ENCODE data around the gene NTPCR.
"Not testable (repeated sequence)": the region's sequence is repeated elsewhere in the genome, so short reads cannot be mapped to it uniquely, and the experiment has no call there.

NTPCR gene, protein sequence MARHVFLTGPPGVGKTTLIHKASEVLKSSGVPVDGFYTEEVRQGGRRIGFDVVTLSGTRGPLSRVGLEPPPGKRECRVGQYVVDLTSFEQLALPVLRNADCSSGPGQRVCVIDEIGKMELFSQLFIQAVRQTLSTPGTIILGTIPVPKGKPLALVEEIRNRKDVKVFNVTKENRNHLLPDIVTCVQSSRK

DNA sequence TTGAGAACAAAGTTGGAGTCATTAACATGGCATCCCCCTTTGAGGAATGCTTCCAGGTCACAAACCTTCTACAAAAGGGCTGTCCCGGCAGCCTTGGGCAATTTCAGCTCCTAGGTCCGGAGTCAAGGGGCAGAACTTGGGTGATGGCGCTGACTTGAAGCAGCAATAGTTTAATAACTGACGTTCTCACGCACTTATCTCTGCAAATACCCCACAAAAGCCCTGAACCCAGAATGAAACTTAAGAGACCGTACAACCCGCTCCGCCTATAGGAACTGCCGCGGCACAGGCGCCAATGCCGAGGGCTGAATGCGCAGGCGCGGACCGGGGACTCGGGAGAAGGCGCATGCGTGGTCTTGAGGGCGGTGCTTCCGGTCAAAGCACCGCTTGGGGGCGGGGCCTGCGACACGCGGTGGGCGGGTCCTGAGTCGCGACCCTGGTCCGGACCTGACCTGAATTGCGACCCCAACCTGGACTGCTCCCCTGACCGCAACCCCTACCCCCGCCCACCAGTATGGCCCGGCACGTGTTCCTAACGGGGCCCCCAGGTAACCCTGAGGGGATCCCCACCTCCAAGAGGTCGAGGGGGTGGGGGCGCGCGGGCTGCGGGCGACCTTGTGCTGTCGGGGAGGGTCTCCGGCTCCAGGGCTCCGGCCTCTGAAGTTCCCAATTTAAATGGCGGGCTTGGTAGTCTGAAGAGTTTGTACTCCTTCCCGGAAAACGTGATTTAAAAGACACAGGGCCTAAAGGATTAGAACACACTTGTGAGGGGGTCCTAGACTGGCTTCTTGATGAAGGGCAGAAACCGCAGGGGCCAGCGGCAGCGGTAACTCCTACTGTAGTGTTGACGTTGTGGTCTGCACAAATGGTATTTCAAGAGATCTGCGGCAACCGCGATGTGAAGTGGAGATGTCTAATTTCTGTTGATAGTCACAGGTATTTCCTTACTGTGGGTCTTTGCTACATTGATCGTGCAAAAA lies at the start of gene NTPCR:
TSS of gene NTPCR (plus strand) at position 415 of the 980 bp plus-strand sequence. CDS start at position 515, 100 bp downstream.
- DNase-seq (ENCODE audit: low read depth) = peak; percentile 94

GRCh38 chr1:232900818-232901217 lies 49.6 kb upstream of the NTPCR start:
- DNase-seq (ENCODE audit: low read depth) = no peak

DNA sequence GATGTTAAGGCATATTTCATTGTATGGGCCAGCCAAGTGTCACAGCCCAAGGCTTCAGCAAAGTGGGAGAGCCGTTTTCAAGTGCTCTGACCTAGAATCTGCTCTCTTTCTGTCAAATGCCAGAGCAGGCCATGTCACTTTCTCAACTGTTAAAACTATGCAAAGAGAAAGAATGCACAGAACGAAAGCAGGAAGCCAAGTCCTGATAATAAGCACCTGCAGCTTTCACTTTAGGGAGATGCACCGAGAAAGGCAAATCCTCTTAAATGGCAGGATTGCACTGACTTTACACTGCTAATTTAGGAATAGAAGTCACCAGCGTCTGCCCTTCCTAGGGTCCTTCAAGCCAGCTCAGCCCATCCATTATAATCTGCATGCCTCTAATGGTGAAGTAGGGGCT lies 49.2 kb upstream of the NTPCR start:
- no peak for DNase-seq (ENCODE audit: low read depth)

GRCh38 chr1:232902774-232903350 lies 47.5 kb upstream of the NTPCR start:
- DNase-seq (ENCODE audit: low read depth) = no peak

- DNase-seq (ENCODE audit: low read depth) = no peak
These were observed 46.3 kb upstream of the NTPCR start for GRCh38 chr1:232904131-232904530.

- DNase-seq (ENCODE audit: low read depth) = no peak
These were observed 45.8 kb upstream of the NTPCR start for GRCh38 chr1:232904566-232904965.

DNA sequence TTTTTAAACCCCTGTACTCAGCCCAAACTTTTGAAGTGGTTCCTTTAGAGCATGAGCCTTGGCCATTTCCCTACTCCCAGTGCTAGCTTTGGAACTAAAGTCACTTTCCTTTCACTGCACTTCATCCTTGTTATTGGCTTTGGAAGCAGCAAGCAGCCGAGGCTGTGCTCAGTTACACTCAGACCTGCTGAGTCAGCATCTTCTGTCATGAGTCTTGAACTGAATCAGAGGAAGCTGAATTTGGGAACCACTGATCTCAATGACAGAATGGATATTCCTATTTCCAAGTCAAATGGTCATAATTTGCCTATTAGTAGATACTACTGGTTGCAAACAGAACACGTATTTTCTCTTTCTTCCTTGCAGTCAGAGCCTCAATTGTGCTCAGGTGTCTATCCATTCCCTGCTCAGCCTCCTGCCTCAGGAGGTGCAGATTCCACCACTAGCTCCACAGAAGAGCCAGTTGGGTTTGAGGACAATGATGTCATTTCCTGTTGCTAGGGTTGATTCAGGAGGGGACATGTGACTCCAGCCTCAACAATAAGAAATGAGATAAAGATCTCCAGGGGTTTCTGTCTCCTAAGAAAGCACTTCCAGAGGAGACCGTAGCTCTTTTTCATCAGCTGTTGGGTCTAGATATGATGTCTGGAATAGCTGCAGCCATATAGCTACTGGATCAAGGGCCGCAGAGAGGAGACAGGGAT lies 44.9 kb upstream of the NTPCR start:
- DNase-seq (ENCODE audit: low read depth) = no peak

DNA sequence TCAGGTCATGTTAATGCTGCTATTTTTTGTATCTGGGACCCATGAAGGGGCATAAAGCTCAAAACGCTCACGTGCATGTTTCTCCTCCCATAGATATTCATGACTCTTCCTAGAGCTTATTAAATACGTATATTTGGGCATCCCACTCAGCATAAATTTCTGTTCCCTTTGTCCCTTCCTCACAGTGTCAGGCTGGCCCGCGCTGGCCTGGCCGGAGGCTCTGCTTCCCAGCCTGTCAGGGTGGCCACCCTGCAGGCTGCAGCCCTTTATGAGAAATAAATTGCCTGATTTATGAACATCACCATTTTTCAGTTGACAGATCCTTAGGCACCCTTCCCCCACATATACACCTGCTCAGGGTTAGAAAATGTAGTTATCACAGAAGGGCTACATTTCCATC lies 44.0 kb upstream of the NTPCR start:
- DNase-seq (ENCODE audit: low read depth) = no peak

GRCh38 chr1:232908831-232909230 lies 41.6 kb upstream of the NTPCR start:
- DNase-seq (ENCODE audit: low read depth) = no peak

DNA sequence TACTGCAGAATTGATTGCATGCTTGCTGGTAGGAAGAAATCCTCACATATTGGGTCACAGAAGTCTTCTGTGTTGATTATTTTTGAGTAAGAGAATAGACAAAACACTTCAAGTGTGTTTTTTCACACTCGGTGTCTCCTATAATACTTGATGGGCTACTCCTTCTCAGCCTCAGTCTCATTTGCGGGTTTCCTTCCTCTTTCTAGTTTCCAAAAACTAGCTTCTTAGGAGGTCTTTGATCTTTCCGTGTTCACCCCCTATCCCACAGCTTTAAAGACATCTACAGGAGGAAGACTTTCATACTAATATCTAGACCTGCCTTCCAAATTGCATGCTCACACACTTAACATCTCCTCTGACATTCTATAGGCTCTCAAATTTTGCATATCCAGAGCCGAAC lies 40.7 kb upstream of the NTPCR start:
- no peak for DNase-seq (ENCODE audit: low read depth)

GRCh38 chr1:232911027-232911599 lies 39.3 kb upstream of the NTPCR start:
- DNase-seq (ENCODE audit: low read depth) = no peak

GRCh38 chr1:232912845-232913580 lies 37.4 kb upstream of the NTPCR start:
- no peak for DNase-seq (ENCODE audit: low read depth)

DNA sequence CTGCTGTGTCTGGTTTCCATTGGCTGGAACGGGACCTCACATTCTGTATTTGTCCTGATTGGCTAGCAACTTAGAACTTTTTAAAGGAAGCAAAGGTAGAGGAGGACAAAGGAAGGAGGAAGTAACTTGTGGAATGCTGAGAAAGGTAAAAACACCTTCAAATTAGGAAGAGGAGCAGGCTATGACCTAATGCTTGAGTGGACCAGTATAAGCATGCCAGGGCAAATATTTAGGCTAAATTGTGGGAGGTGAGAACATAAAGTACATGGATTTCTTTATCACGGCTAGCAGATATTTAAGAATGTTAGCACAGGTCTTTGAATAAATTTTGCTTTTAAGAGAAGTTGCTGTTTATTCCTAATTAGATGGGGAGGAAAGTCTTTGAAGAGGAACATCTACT lies 36.1 kb upstream of the NTPCR start:
- not testable (repeated sequence) for DNase-seq (ENCODE audit: low read depth)

GRCh38 chr1:232915212-232915611 lies 35.2 kb upstream of the NTPCR start:
- no peak for DNase-seq (ENCODE audit: low read depth)

DNA sequence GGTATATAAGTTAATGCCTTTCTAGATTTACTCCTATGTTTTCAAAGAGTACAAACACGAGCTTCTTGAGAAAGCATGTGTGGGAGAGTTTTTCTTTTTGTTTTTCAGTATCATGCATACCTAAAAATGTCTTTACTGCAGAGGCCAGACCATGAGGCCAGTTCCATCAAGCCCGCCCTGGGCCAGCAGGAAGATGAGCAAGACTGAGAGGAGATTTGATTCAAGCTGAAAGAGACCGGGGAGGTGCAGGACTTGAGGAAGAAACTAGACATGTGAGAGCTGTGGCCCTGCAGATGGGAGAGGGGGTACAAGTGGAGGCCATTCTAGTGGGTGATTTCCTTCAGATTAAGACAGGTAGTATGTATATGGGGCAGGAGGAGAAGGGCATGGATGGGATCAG lies 33.4 kb upstream of the NTPCR start:
- no peak for DNase-seq (ENCODE audit: low read depth)

GRCh38 chr1:232921381-232921780 lies 29.0 kb upstream of the NTPCR start:
- DNase-seq (ENCODE audit: low read depth) = no peak

- DNase-seq (ENCODE audit: low read depth) = no peak
These were observed 27.9 kb upstream of the NTPCR start for GRCh38 chr1:232922485-232922884.

GRCh38 chr1:232923739-232924386 lies 26.5 kb upstream of the NTPCR start:
- DNase-seq (ENCODE audit: low read depth) = no peak

GRCh38 chr1:232924874-232925273 lies 25.5 kb upstream of the NTPCR start:
- DNase-seq (ENCODE audit: low read depth) = no peak

- no peak for DNase-seq (ENCODE audit: low read depth)
These were observed 24.8 kb upstream of the NTPCR start for GRCh38 chr1:232925421-232926220.
